ENCODE data around the gene ABLIM3.

Gene ABLIM3

GRCh38 chr5:149135536-149136201 lies 5.6 kb upstream of the ABLIM3 start:
- no peak for DNase-seq
- no peaks in the 10 kb centered on the region for H3K9me3 ChIP-seq (replicated peaks; ENCODE audit: insufficient read depth, low read length)
- no peaks in the 10 kb centered on the region for H3K79me2 ChIP-seq (ENCODE audit: low read length)
- no peak overlapping the region for H3K4me2 ChIP-seq (ENCODE audit: low read depth, low read length)
- no peak overlapping the region for H2AFZ ChIP-seq (ENCODE audit: low read length)
- H3K4me1 ChIP-seq (ENCODE audit: low read length): no peaks in the 10 kb centered on the region
- H3K27me3 ChIP-seq (replicated peaks; ENCODE audit: insufficient read depth, low read length): no peaks in the 10 kb centered on the region
- no peaks in the 10 kb centered on the region for H3K36me3 ChIP-seq (replicated peaks; ENCODE audit: insufficient read depth, low read length)
- H3K9ac ChIP-seq (ENCODE audit: low read length): no peak overlapping the region
- no peaks in the 10 kb centered on the region for H4K20me1 ChIP-seq (ENCODE audit: insufficient read depth, low read length)
- no peak overlapping the region for H3K27ac ChIP-seq (ENCODE audit: low read length)
- H3K9me2 ChIP-seq (replicated peaks; ENCODE audit: insufficient read depth, low read length): no peaks in the 10 kb centered on the region
- TF ChIP-seq EZH2phosphoT487 (IDR thresholded peaks at IDR 0.05; ENCODE audit: low read length) (no peak), CTCF (IDR thresholded peaks at IDR 0.05; ENCODE audit: low read length) (no peak), EZH2 (optimal IDR thresholded peaks at IDR 0.05; ENCODE audit: low read depth, low read length) (no peak)
- H3K4me3 ChIP-seq (ENCODE audit: low read length): no peak overlapping the region
- H3F3A ChIP-seq (ENCODE audit: insufficient read depth, low read length): no peaks in the 10 kb centered on the region

GRCh38 chr5:149138182-149138923 lies 2.9 kb upstream of the ABLIM3 start:
- H3K9me3 ChIP-seq (replicated peaks; ENCODE audit: insufficient read depth, low read length): no peaks in the 10 kb centered on the region
- no peak overlapping the region for H3K9ac ChIP-seq (ENCODE audit: low read length)
- DNase-seq: no peak
- no peaks in the 10 kb centered on the region for H3K9me2 ChIP-seq (replicated peaks; ENCODE audit: insufficient read depth, low read length)
- H3F3A ChIP-seq (ENCODE audit: insufficient read depth, low read length): no peaks in the 10 kb centered on the region
- no peak for TF ChIP-seq EZH2phosphoT487 (IDR thresholded peaks at IDR 0.05; ENCODE audit: low read length)
- no peak for TF ChIP-seq EZH2 (optimal IDR thresholded peaks at IDR 0.05; ENCODE audit: low read depth, low read length)
- no peak for TF ChIP-seq CTCF (IDR thresholded peaks at IDR 0.05; ENCODE audit: low read length)
- no peaks in the 10 kb centered on the region for H3K79me2 ChIP-seq (ENCODE audit: low read length)
- no peak overlapping the region for H3K4me2 ChIP-seq (ENCODE audit: low read depth, low read length)
- H3K4me3 ChIP-seq (ENCODE audit: low read length): no peak overlapping the region
- H3K36me3 ChIP-seq (replicated peaks; ENCODE audit: insufficient read depth, low read length): no peaks in the 10 kb centered on the region
- H2AFZ ChIP-seq (ENCODE audit: low read length): no peak overlapping the region
- H4K20me1 ChIP-seq (ENCODE audit: insufficient read depth, low read length): no peaks in the 10 kb centered on the region
- H3K4me1 ChIP-seq (ENCODE audit: low read length): no peaks in the 10 kb centered on the region
- H3K27me3 ChIP-seq (replicated peaks; ENCODE audit: insufficient read depth, low read length): no peaks in the 10 kb centered on the region
- no peak overlapping the region for H3K27ac ChIP-seq (ENCODE audit: low read length)

GRCh38 chr5:149140197-149141002 lies 893 bp upstream of the ABLIM3 start:
- Histone ChIP-seq H3K4me1 (ENCODE audit: low read length) (peaks cover 12% of the 10 kb centered on the region), H4K20me1 (ENCODE audit: insufficient read depth, low read length) (no peaks in the 10 kb centered on the region), H3K36me3 (replicated peaks; ENCODE audit: insufficient read depth, low read length) (no peaks in the 10 kb centered on the region), H3K4me2 (ENCODE audit: low read depth, low read length) (no peak overlapping the region), H3K9me3 (replicated peaks; ENCODE audit: insufficient read depth, low read length) (no peaks in the 10 kb centered on the region), H2AFZ (ENCODE audit: low read length) (peak overlapping the region; percentile 97; the same call in 1 of the 2 replicates), H3F3A (ENCODE audit: insufficient read depth, low read length) (no peaks in the 10 kb centered on the region), H3K79me2 (ENCODE audit: low read length) (no peaks in the 10 kb centered on the region), H3K9ac (ENCODE audit: low read length) (no peak overlapping the region), H3K9me2 (replicated peaks; ENCODE audit: insufficient read depth, low read length) (no peaks in the 10 kb centered on the region), H3K4me3 (ENCODE audit: low read length) (no peak overlapping the region), H3K27ac (ENCODE audit: low read length) (no peak overlapping the region), H3K27me3 (replicated peaks; ENCODE audit: insufficient read depth, low read length) (no peaks in the 10 kb centered on the region)
- TF ChIP-seq EZH2 (optimal IDR thresholded peaks at IDR 0.05; ENCODE audit: low read depth, low read length) (no peak), CTCF (IDR thresholded peaks at IDR 0.05; ENCODE audit: low read length) (no peak), EZH2phosphoT487 (IDR thresholded peaks at IDR 0.05; ENCODE audit: low read length) (no peak)
- DNase-seq: no peak

Measured in MM.1S (cell line).